NCI-H1694 treated with DMSO at 0.1 percent for 48 hours (cell line): Measurements from ENCODE around the gene SHROOM3.

Experiments
- DNase-seq: peaks from one replicate; lab custom pipeline; 2025; lab: John Stamatoyannopoulos, UW

Gene SHROOM3

DNA sequence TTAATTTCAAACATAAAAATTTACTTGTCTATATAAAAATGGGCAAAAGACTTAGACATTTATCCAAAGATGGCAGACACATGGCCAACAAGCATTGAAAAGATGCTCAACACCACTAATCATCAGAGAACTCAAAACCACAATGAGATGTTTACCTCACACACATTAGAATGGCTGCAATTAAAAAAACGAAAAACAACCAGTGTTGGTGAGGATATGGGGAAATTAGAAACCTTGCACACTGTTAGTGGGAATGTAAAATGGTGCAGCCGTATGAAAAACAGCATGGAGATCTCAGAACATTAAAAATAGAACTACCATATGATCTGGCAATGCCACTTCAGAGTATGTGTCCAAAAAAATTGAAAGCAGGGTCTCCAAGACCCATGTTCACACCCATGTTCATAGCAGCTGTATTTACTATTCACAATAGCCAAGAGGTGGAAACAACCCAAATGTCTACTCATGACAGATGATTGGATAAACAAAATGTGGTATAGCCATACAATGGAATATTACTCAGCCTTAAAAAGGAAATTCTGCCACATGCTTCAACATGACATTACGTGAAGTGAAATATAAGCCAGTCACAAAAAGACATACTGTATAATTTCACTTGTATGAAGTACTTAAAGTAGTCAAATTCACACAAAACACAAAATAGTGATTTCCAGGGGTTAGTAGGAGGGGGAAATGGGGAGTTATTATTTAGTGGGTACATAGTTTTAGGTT, 316.7 kb downstream of the SHROOM3 start:
- no peak for DNase-seq

DNA sequence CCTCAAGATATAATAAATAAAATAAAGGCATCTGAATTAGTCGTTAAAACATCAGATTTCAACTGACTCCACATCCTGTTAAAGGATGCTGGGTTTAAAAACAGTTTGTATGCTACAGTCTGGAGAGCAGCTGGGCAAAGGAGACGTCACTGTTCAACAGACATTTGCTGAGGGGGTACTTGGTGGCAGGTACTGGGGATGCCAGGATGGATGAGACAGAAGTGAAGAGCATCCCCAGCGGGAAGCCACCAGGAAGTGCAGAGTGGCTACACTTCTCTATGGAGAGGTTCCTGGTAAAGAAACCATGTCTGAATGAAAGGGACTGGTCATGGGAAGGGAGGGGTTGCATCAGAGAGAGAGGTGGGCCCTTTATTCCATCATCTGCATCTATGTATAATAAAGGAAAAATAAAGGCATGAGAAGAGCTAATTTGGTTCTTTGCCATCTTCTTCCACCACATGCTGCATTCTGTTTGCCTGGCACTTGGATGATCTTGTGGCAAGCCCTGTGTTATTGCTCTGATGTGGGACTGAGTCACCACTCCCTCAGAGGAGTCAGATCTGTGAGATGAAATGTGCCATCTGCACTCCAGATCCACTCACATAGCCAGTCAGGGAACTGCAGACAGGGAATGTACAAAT, 318.0 kb downstream of the SHROOM3 start:
- peak; percentile 2 for DNase-seq

DNA sequence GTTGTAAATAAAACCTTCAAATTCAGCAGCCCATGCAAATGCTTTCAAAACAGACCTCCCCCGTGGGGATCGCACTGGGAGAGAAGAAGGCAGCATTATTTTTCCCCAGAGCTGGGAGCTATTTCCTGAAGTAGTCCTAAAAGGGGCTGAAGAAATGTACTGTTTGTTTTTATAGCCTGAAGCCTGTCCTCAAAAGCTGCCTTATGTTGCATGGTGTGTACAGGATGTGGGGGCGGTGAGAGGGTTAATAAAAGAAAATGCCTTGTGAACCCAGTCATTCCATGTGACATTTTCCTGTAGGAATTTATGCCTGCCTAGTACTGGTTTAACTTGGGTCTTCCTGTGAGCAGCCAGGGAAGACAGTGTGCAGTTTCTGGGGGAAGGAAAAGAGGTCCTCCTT, 318.8 kb downstream of the SHROOM3 start:
- DNase-seq, result no peak

DNA sequence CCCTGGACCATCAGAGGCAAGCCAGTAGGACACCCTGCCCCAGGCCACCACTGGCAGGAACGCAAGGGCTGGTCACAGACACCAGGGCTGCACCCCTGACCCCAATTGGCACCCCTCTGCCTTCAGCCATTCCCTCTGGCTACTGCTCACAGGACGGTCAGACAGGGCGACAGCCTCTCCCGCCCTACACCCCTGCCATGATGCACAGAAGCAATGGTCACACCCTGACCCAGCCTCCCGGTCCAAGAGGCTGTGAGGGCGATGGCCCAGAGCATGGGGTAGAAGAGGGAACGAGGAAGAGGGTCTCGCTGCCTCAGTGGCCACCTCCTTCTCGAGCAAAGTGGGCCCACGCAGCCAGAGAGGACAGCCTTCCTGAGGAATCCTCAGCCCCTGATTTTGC, 319.4 kb downstream of the SHROOM3 start:
- no peak for DNase-seq

DNA sequence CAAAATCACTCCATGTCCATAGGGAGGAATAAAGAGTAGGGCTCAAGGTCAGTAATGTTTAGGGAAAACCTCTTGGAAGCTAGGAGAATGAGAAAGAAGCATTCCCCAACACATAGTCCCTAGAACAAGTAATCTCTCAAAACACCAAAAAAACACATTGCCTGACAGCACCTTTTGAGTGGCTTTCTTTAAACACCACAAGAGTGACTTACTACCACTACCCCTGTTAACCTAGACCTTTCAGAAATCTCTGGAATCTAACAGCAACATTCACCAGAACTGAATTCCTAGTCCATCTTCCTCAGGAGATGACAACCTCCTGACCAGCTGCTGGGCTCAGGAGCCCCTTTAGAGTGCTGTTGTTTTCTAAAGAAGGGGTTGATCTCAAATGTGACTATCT, 320.7 kb downstream of the SHROOM3 start:
- no peak for DNase-seq

DNA sequence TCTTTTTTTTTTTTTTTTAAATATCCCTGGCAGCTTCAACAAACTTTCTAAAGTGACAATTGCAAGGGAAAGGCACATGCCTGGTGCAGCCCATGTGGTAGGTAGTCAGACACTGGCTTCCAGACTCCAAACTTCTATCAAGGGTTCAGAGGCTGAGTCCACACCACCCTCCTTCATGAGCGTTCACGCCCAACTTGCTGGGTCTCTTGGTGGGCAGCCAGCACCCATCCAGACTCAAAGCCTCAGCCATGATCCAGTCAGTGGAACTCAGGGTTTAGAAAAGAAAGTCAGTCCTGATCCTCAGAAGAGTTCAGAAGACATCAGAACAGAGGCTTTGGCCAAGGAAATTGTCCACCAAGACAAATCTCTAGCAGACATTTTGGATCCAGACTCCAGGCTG, 321.4 kb downstream of the SHROOM3 start:
- no peak for DNase-seq

DNA sequence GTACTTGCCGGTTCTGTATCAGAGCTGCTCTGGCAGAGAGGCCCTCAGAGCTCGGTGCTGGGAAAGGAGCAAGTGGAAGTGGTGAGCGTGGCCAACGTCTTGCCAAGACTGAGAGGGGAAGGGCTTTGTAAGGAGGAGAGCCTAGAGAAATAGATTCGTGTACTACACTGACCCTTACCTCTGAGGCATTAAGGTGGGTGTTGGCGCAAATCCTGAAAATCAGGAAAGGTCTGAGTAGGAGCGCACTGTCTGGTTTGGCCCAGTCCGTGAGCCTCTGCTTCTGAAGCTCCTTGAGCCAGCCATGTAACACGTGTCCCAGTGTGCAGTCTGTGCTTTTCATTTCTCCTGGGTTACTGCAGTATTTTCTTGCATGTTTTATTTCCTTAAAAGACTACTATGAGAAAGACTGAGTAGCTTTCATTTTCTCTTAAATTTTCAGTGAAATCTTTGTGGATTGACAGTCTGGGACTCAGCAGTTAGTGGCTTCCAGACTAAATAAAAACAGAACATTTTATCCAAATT, 322.4 kb downstream of the SHROOM3 start:
- DNase-seq, result no peak

DNA sequence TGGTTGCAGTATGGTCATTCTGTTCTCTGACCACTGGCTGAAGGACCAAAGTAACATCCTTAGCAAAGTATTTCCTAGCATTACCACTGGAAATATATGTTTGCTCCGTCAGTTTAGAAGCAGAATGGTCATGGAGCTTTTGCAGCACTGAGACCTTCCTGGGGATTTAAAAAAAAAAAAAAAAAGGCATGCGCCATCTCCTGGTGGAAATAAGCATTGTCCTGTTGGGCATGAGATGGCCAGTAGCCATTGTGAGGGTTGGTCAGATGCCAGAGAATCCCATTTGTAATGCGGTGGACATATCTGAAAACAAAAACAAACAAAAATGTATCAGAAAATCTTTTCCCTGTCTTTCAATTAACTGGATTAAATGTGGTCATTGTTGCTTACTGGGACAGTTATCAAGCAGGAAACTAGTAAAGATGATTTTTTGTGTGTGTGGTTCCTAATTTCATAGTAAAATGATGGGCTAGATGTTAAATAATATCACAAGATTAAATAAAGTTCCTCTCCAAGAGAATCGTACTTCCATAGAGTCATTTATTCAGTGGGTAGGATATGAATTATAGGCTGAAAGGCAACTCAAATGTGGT, 323.4 kb downstream of the SHROOM3 start:
- no peak for DNase-seq

DNA sequence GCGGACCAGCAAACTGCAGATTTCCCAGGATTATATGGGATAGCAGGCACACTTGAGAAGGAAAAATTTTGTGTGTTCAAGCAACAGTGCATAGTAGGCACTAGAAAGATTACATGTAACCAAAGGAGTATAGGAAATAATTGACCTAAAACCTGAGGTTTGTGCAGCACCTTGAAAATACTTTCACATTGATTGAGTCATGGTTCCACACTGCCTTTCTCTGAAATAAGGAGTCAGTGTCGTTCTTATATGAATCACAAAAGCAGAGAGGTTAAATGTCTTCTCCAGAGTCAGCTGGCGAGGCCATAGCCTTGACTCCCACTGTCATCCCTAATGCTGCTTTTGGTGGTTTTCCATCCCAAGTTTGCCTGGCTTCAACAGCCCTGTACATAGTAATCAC, 324.0 kb downstream of the SHROOM3 start:
- DNase-seq, result no peak

DNA sequence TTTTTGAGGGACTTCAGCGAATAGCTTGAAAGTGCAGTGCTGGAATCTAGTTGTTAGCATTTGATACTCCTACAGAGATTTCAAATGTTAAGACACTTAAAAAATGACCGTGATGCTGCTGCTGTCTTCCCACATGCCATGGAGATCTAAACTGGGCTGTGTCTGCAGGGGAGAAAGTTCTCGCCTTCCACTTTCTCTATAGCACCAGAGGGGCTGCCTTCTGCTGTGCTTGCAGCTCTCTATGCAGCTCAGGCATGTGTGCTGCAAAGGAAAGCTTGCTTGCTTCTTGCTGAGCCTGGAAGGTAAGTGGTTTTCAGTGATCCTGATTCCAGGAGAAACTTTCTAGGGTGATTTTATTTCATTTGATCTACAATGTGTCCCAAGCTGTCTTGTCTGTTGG, 325.2 kb downstream of the SHROOM3 start:
- no peak for DNase-seq

DNA sequence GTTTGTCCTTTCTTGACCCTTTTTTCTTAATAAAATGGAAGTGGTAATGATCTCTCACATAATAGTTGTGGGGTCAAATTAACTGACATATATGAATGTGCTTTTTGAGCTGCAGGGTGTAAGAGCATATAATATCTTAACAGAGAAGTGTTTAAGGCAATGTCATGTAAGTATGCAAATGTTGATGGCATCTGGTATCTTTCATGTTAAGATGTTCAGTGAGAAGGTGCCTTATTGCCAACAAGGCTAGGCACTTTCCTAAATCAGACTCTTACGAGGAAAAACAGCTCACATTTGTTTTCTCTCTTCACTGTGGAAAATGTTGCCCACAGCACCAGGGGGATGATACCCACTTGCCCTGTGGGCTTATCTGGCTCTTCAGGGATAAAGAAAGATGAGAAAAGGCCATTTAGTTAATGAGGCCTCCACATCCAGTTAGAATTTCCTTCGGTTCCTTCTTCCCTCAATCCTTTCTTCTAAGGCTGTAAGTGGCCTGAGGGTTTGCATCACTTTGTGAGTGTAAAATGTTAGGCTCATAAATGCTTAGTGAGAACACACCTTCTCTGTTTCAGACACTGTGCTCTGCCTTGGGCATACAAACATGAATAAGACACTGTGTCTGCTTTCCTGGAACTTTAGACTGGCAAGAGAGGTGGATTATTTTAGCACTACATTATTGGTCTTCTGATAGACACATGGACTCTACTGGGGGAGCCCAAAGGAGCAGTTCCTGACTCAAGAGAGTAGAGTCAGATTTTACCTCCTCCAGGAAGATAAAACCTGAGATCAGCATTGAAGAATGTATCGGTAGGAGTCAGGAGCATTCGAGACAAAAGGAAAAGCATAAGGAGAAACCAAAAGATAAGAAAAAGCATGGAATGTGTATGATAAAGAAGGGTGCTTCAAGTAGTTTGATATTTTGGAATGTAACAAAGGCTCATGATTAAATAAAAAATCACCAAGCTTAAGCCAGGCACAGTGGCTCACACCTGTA, 327.4 kb downstream of the SHROOM3 start:
- no peak for DNase-seq

DNA sequence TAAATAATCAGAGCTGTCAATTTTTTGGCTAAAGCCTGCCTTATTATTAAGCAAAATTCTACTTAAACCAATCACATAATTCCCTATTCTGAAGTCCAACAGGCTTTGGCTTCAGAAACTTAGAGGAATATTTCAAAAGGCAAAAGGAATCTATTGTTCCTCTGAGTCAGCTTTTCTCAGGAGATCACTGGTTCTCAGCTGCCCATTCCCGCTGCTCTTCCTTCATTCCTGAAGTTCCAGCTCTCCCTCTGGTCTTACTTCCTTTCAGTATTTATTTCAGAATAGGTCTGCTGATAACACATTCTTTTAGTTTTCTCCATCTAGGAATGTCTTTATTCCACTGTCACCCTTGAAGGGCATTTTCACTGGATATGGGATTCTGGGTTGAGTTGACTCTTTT, 329.2 kb downstream of the SHROOM3 start:
- no peak for DNase-seq

DNA sequence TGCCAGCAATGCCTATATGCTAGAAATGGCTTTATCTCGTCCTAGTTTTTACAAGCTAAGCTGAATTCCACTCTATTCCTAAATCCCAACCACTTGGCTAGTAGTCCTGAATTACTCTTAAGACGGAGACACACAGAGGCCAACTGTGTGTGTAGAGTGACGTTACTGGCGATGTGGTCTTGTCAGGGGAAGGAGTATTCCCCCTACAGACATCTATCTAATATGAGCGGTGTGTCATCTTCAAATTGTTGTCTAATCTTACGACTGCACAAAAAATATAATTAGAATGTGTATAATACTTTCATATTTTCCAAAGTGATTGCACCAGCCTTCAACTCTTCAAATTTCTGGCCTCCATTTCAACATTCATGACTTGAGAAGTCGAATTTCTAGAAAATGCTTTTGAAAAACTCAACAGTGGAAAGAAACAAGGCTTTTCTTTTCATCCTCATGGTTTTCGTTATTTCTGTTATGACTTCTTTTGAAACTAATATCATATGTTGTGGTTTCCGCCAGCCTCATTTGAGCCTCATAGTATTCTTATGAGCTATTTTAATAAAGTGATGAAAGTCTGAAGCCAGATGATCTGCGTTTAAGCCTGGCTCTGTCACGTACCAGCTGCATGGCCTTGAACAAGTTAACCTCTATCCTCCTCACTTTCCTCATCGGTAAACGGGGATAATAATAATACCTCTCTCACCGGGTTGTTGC, 330.6 kb downstream of the SHROOM3 start:
- DNase-seq, result no peak

DNA sequence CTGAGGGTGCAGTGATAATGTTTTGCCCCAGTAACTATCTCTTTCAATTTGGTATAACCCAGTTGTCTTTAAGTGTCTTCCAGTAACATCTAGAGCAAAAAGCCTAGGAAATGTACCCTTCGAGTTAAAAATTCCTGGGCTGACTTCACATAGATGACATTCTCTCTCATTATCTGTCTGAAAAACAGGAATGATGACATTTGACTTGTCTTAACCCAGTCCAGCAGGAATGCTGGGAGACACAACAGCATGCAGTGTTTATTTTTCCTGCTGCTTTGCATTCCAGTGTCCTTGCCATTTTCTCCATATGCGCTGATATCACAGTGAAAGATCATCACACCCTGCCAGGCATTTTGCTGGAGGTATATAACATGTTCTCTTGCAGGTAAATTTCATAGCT, 333.0 kb downstream of the SHROOM3 start:
- no peak for DNase-seq

DNA sequence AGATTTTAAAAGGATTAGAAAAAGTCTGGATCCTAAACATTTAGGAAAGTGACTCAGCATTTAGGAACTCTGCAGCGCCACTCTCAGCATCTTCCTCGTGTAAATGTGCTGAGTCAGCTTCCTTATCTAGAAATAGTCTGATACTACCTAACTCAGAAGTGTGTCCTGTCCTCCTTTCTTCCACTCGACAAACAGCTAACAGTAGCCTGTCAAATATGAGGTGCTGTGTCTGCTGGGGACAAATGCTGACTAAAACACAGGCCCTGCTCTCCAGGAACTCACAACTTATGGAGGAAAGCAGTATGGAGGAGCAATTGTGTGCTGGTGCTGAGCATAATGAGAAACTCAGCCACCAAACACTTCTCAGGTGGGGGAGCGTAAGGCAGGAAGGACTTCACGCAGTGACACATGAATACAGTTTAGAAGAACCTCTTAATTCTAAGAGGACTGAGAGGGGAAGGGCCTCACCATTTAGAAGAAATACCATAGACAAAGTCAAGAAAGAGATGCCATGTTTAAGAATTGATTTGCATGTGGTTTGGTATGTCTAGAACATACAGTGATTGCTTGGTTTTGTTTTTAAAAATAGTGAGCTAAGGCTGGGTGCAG, 337.6 kb downstream of the SHROOM3 start:
- DNase-seq, result no peak

DNA sequence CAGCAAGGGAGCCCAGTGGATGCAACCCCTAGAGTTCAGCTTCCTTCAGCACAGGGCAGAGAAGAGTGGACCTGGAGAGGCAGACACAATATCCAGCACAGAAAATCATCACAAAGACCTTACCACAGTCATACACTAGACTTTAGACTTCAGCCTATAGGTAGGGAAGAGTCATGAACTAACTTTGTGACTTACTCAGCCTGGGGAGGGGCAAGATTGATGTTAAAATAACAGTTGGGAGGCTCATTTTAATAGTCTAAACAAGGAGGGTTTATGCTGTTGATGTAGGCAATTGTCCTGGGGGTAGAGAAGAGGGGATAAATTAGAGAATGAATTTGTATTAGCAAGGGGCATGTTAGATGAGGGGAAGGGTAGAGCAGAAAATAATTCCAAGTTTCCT, 338.7 kb downstream of the SHROOM3 start:
- no peak for DNase-seq

DNA sequence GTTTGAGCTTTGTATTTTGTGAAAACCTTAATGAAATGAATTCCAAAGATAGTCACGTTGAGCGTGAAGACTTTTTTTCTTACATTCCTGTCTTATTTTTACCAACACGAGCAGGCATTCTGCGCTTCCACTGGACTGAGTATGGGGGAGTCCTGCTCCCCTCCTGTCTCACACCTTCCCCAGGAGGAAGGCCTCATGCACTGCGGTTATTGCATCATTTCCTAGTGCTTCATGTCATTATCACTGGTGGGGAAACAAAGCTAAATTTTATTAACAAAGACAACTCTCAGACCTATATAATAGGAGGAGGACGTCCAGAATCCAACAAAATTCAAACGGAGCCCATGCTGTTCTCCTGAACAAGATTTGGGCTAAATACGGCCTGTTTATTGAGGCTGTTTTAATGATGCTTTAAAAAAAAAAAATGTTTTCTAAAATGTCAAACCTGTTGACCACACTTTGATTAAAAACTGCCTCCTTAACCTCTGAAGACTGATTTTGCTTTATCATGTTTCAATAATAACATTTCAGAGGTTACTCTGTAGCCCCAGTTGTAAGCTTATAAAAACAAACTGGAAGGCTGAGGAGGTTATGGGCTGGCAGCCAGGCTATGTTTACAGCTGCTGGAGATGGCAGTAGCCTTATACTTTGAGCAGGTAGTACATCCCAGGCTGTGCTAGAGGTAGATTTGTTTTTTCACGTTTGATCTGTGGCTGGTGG, 344.9 kb downstream of the SHROOM3 start:
- no peak for DNase-seq

DNA sequence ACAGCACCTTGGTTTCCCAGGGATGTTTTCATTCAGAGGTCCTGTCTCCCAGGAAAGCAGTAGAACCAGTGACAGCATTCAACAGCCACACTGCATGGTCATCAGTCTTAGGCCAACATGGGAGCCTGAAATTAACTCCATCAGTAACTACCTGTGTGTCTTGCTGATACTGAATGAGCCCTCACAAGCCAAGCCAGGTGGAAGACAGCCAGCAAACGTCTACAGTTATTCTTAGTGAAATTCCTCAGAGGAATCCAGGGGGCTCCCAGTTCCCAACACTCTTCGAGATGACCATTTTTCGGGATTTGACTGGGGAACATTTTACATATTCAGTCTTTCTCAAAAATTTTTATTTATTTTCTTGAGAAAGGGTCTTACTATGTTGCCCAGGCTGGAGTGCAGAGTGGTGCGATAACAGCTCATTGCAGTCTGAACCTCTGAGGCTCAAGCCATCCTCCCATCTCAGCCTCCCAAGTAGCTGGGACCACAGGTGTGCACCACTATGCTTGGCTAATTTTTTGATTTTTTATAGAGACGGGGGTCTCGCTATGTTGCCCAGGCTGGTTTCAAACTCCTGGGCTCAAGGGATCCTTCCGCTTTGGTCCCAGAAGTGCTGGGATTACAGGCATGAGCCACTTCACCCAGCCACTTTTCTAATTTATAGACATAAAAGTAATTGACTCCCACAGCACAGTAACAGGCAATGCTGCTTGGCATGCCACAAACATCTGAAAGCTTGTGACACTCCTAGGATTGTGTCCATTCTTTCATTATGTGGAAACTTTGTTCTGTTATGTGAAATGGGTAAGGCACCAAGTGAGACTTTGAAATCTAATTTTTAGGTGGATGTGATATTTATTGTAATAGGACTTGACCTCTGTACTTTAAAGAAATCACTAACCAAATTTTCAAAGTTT, 346.0 kb downstream of the SHROOM3 start:
- DNase-seq, result no peak
